Thyroid gland (tissue), 4 donors: ENCODE measurements around the gene GPR37.

Experiments used
- CTCF ChIP-seq, 6 experiments: fragments of 200-600 bp in 3 of 6; fragments of 450-650 bp in 3 of 6; sonication (generic) in 3 of 6; IDR thresholded peaks; one replicate each; pipeline ENCODE4 v1.5.1; 2016 to 2019; ENCODE audit warnings: antibody characterized with exemption in 6 of 6, mild to moderate bottlenecking in 2 of 6, inconsistent platforms in 1 of 6, moderate library complexity in 1 of 6
- POLR2A ChIP-seq, 2 donors: fragments of 450-650 bp; IDR thresholded peaks; one replicate each; pipeline ENCODE4 v1.6.1; 2017; ENCODE audit warnings: antibody characterized with exemption in 2 of 2, mild to moderate bottlenecking in 2 of 2, moderate library complexity in 1 of 2

- no peak for TF ChIP-seq CTCF (IDR thresholded peaks at IDR 0.05)
- TF ChIP-seq POLR2A (IDR thresholded peaks at IDR 0.05): no peak
These were observed 27.8 kb downstream of the GPR37 start for GRCh38 chr7:124737760-124738300.
